Heart right ventricle (tissue), 16 donors: Measurements from ENCODE around the gene SLC39A5. TPM values are rescaled to one million over a fixed set of nuclear protein-coding genes. Genes with fewer than 3 reads are reported as not detected.

Experiments
- ATAC-seq, 8 donors: fragments of 200-7000 bp; cut with Tn5 transposase; one replicate each; pipeline ENCODE4 v1.9.1; 2020; ENCODE audit warnings: mild to moderate bottlenecking in 8 of 8, moderate library complexity in 8 of 8, moderate number of reproducible peaks in 1 of 8
- DNase-seq, 2 donors: peaks; one replicate each; pipeline ENCODE4 v3.0.0-alpha.2; 2020
- H3K27ac ChIP-seq, 10 donors: fragments of 200-600 bp; sonication (generic) in 2 of 10; one replicate each; pipeline versions ENCODE4 v1.5.0 to v1.8.0; 2020 to 2022; ENCODE audit warnings: mild to moderate bottlenecking in 3 of 10
- H3K27me3 ChIP-seq, 7 donors: fragments of 200-600 bp; one replicate each; pipeline ENCODE4 v1.8.0; 2021 to 2022; ENCODE audit warnings: mild to moderate bottlenecking in 2 of 7
- H3K36me3 ChIP-seq, 9 donors: fragments of 200-600 bp; sonication (generic) in 1 of 9; one replicate each; pipeline versions ENCODE4 v1.5.0 to v1.8.0; 2020 to 2022; ENCODE audit warnings: mild to moderate bottlenecking in 2 of 9
- H3K4me1 ChIP-seq, 9 donors: fragments of 200-600 bp; sonication (generic) in 1 of 9; one replicate each; pipeline versions ENCODE4 v1.5.0 to v1.8.0; 2020 to 2022; ENCODE audit warnings: mild to moderate bottlenecking in 4 of 9
- H3K4me3 ChIP-seq, 10 donors: fragments of 200-600 bp; sonication (generic) in 2 of 10; one replicate each; pipeline versions ENCODE4 v1.5.0 to v1.8.0; 2020 to 2022; ENCODE audit warnings: mild to moderate bottlenecking in 7 of 10, moderate library complexity in 2 of 10
- H3K9me3 ChIP-seq, 11 donors: fragments of 200-600 bp in 10 of 11; sonication (generic) in 2 of 11; one replicate each; pipeline versions ENCODE4 v1.5.0 to v1.8.0; 2013 to 2022; ENCODE audit warnings: mild to moderate bottlenecking in 2 of 11, control low read depth in 1 of 11, moderate library complexity in 1 of 11
- CTCF ChIP-seq, 9 donors: fragments of 200-600 bp; sonication (generic) in 2 of 9; IDR thresholded peaks; one replicate each; pipeline versions ENCODE4 v1.5.0 to v1.8.0; 2021 to 2022; ENCODE audit warnings: antibody characterized with exemption in 9 of 9, mild to moderate bottlenecking in 5 of 9, moderate library complexity in 1 of 9
- WGBS, 2 donors: extraction: QIAGEN DNeasy Blood & Tissue Kit; methylation state at CpG; one replicate each; pipeline ENCODE4 v1.1.7; 2013; ENCODE audit warnings: inconsistent platforms in 1 of 2; 5-methylcytosine and 5-hydroxymethylcytosine counted together
- intact Hi-C, 10 donors: fragments of 100-400 bp; cut with DNase I; formaldehyde crosslinking; loops; one replicate each; pipeline versions ENCODE4 v1.11.1 to v1.14.2; 2022
- polyA plus RNA-seq, 2 donors: library from polyadenylated mRNA; stranded (reverse); fragments of 200-250 nt; gene quantifications; one replicate each; pipeline ENCODE4 v1.2.3, GENCODE V29; 2013
- total RNA-seq, 10 donors: library from RNA; stranded (reverse); fragmentation: NEBNext Ultra II Directional in 3 of 10; extraction: Animal tissue kit (Norgen Biotek cat#: 25700) in 3 of 10; gene quantifications; one replicate each; pipeline versions ENCODE4 v1.2.1 to v1.2.4, GENCODE V29; 2021 to 2023
- donor health status: Arrhythmogenic right ventricular cardiomyopathy.
- donor health status: ischemic (EF 13 %, LVEDD 7.1; RV severe dilation, severe dysfunction).
- donor health status: healthy with polysubstance abuse.
- donor health status: DM: no; HTN: yes; CAD: no.
- donor health status: DM: no; HTN: no; CAD: no.
- donor health status: ischemic (EF 25% LVEDD 6.9; RV normal size, moderate dysfunction).
- donor health status: ischemic (EF 25% LVEDD 5.7; RV mildly dilated, moderate dysfunction).
- donor health status: healthy.
- donor health status: DM: yes; HTN: yes; CAD: no.
- donor health status: Ischemic cardiomyopathy.
- donor health status: ischemic (EF 35%, LVEDD 5.7; RV mildly dilated, moderate dysfunction).
- donor health status: nonischemic (EF 11% LVEDD 7.7; RV severe dilation, severe dysfunction).
- donor health status: DM: yes; HTN: yes; CAD: no.
- donor health status: PGD.
- donor health status: ischemic (EF 29% LVEDD 5.4; RV normal size, mild dysfunction).
- donor health status: nonischemic (EF 23%, LVEDD 6.1; RV moderate dilation, normal function).

Gene SLC39A5
- total and polyA plus RNA-seq, 12 donors: 0.20 to 0.59 TPM; not detected in 10

GRCh38 chr12:56253091-56253490 lies 23.2 kb downstream of the SLC39A5 start:
- Histone ChIP-seq H3K4me1 (peaks cover 7 to 20% (median 14%) of the 10 kb centered on the region in 9 donors), H3K4me3 (no peak overlapping the region), H3K27me3 (no peaks in the 10 kb centered on the region), H3K36me3 (peaks cover 8 to 89% (median 74%) of the 10 kb centered on the region in 9 donors), H3K27ac (no peak overlapping the region), H3K9me3 (no peaks in the 10 kb centered on the region)
- ATAC-seq (no peak), DNase-seq (no peak)
- intact Hi-C loops: no loop called here
- 90 to 94% methylated on average over 11 of the region's 11 CpGs for WGBS, 2 donors
- TF ChIP-seq CTCF (IDR thresholded peaks at IDR 0.05): no peak

- no peak overlapping the region for H3K27ac ChIP-seq
- H3K9me3 ChIP-seq: no peaks in the 10 kb centered on the region
- H3K36me3 ChIP-seq: peaks cover 3 to 64% (median 52%) of the 10 kb centered on the region in 9 donors
- no peak overlapping the region for H3K4me3 ChIP-seq
- no peaks in the 10 kb centered on the region for H3K27me3 ChIP-seq
- peaks cover 7 to 28% (median 22%) of the 10 kb centered on the region in 9 donors for H3K4me1 ChIP-seq
- 88 to 90% methylated on average over 7 of the region's 7 CpGs for WGBS, 2 donors
- intact Hi-C loops: loop anchor here in 3 of 10 donors (5.0 kb wide), 2 partner anchors 33 to 48 kb away; partner anchors contain the start of genes NABP2 (in 2 of the 3) and RNF41 (in 2 of the 3)
- no peak for TF ChIP-seq CTCF (IDR thresholded peaks at IDR 0.05)
- ATAC-seq (no peak), DNase-seq (no peak)
Measured at GRCh38 chr12:56255671-56256070, 25.8 kb downstream of the SLC39A5 start.

GRCh38 chr12:56256326-56256960 lies 26.6 kb downstream of the SLC39A5 start:
- Histone ChIP-seq H3K4me3 (peak overlapping the region in 4 of 10 donors; percentile 85 to 99 (median 98)), H3K36me3 (peaks cover 3 to 56% (median 44%) of the 10 kb centered on the region in 9 donors), H3K4me1 (peaks cover 7 to 28% (median 22%) of the 10 kb centered on the region in 9 donors), H3K27ac (no peak overlapping the region), H3K9me3 (no peaks in the 10 kb centered on the region), H3K27me3 (no peaks in the 10 kb centered on the region)
- 36 to 39% methylated on average over 4 of the region's 4 CpGs for WGBS, 2 donors
- no peak for TF ChIP-seq CTCF (IDR thresholded peaks at IDR 0.05)
- peak in 1 of 8 donors; percentile 29 for ATAC-seq
- intact Hi-C loops: loop anchor here in 3 of 10 donors (5.0 kb wide), 2 partner anchors 34 to 49 kb away; partner anchors contain the start of genes NABP2 (in 2 of the 3) and RNF41 (in 2 of the 3)
- no peak for DNase-seq

- no peak for TF ChIP-seq CTCF (IDR thresholded peaks at IDR 0.05)
- H3K36me3 ChIP-seq: peaks cover 2 to 50% (median 39%) of the 10 kb centered on the region in 9 donors
- no peaks in the 10 kb centered on the region for H3K27me3 ChIP-seq
- WGBS, 2 donors: 47 to 54% methylated on average over 8 of the region's 8 CpGs
- intact Hi-C loops: loop anchor here in 3 of 10 donors (5.0 kb wide), 2 partner anchors 35 to 50 kb away; partner anchors contain the start of genes NABP2 (in 2 of the 3) and RNF41 (in 2 of the 3)
- ATAC-seq (no peak), DNase-seq (no peak)
- H3K9me3 ChIP-seq: no peaks in the 10 kb centered on the region
- peaks cover 7 to 28% (median 22%) of the 10 kb centered on the region in 9 donors for H3K4me1 ChIP-seq
- peak overlapping the region in 5 of 10 donors; percentile 86 to 96 (median 93) for H3K27ac ChIP-seq
- peak overlapping the region; percentile 78 to 99 (median 98) for H3K4me3 ChIP-seq
Measured at GRCh38 chr12:56257071-56257470, 27.2 kb downstream of the SLC39A5 start.
